HUES48 (cell line): Measurements from ENCODE around the gene CYYR1.

Experiments
- H3K27ac ChIP-seq: one replicate; pipeline ENCODE4 v1.7.0; 2013; ENCODE audit warnings: low read depth, low read length, inconsistent platforms
- H3K27me3 ChIP-seq: 2 replicates; pipeline ENCODE4 v1.6.1; 2013; ENCODE audit warnings: mild to moderate bottlenecking, low read length; ENCODE audit not compliant: control insufficient read depth, insufficient read depth
- H3K36me3 ChIP-seq: 2 replicates; pipeline ENCODE4 v1.6.1; 2013; ENCODE audit warnings: low read length; ENCODE audit not compliant: control insufficient read depth, insufficient read depth
- H3K4me1 ChIP-seq: 2 replicates; pipeline ENCODE4 v1.6.1; 2013; ENCODE audit warnings: mild to moderate bottlenecking, low read length; ENCODE audit not compliant: control insufficient read depth, insufficient read depth
- H3K4me3 ChIP-seq: 2 replicates; pipeline ENCODE4 v1.5.1; 2013; ENCODE audit warnings: mild to moderate bottlenecking, low read depth, low read length
- H3K9ac ChIP-seq: 2 replicates; pipeline ENCODE4 v1.6.1; 2013; ENCODE audit warnings: mild to moderate bottlenecking, low read depth, low read length, moderate library complexity
- H3K9me3 ChIP-seq: 2 replicates; pipeline ENCODE4 v1.6.1; 2013; ENCODE audit warnings: low read length; ENCODE audit not compliant: control insufficient read depth, insufficient read depth

Gene CYYR1

GRCh38 chr21:26554365-26554764 lies 18.7 kb downstream of the CYYR1 start:
- Histone ChIP-seq H3K9ac (no peak overlapping the region), H3K27ac (no peak overlapping the region), H3K36me3 (0 out of 2 replicates have a peak, but pooled peaks cover 13% of the 10 kb centered on the region), H3K4me3 (no peak overlapping the region), H3K27me3 (no peaks in the 10 kb centered on the region), H3K9me3 (no peaks in the 10 kb centered on the region), H3K4me1 (no peaks in the 10 kb centered on the region)

DNA sequence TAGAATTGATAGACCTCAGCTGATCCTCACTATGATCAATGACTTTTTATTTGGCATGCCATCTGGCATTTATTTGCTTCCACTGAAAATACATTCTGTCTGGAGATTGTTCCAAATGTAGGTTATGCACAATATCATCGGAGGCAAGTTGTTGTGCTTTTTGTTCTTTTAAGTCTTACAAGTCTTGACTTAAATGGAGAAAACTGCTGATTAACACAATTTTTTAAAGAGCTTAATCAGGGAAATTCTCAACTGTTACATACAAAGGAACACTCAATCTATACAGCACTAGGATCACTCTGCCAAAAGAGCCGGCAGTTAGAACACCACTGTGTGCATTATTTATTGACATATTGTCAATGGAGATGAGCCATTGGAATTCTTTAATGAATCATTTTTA lies 19.2 kb downstream of the CYYR1 start:
- H3K4me1 ChIP-seq: no peaks in the 10 kb centered on the region
- no peaks in the 10 kb centered on the region for H3K27me3 ChIP-seq
- no peak overlapping the region for H3K27ac ChIP-seq
- 0 out of 2 replicates have a peak, but pooled peaks cover 10% of the 10 kb centered on the region for H3K36me3 ChIP-seq
- no peaks in the 10 kb centered on the region for H3K9me3 ChIP-seq
- H3K4me3 ChIP-seq: no peak overlapping the region
- H3K9ac ChIP-seq: no peak overlapping the region

- H3K9me3 ChIP-seq: no peaks in the 10 kb centered on the region
- H3K27me3 ChIP-seq: no peaks in the 10 kb centered on the region
- no peak overlapping the region for H3K27ac ChIP-seq
- H3K4me3 ChIP-seq: no peak overlapping the region
- 0 out of 2 replicates have a peak, but pooled peaks cover 2% of the 10 kb centered on the region for H3K36me3 ChIP-seq
- H3K9ac ChIP-seq: no peak overlapping the region
- H3K4me1 ChIP-seq: no peaks in the 10 kb centered on the region
Measured at GRCh38 chr21:26550326-26550725, 22.8 kb downstream of the CYYR1 start.

DNA sequence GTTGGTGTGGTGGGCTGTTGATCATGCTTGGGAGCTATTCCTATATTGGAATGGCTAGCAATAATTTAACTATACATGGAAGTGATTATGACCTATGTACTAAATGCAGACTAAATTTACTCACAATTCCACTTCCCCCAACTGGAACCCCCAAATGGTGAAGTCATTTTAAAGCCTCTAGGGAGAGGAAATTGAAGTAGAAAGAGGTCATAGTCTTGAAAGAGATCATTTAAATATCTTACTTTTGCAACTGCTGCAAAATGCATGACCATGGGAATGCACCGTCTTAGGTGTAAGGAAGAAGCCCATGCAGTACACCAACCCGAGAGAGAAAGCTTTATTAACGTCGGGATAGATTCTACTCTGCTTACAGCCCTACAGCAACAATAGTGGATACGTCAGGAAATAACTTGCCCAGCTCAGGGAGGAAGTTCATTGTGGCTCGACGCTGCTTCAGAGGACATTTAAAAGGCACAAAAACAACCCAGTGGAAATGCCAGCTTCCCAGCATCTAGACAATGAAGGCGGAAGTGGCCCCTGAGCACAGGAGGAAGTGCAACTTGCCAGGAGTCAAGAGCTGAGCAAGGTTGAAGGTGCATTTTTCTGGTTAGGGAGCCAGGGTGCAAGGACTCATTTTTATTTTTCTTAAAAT lies 26.5 kb downstream of the CYYR1 start:
- Histone ChIP-seq H3K9ac (no peak overlapping the region), H3K36me3 (0 out of 2 replicates have a peak, but pooled peaks cover 2% of the 10 kb centered on the region), H3K4me1 (no peaks in the 10 kb centered on the region), H3K27ac (no peak overlapping the region), H3K27me3 (no peaks in the 10 kb centered on the region), H3K4me3 (no peak overlapping the region), H3K9me3 (no peaks in the 10 kb centered on the region)

DNA sequence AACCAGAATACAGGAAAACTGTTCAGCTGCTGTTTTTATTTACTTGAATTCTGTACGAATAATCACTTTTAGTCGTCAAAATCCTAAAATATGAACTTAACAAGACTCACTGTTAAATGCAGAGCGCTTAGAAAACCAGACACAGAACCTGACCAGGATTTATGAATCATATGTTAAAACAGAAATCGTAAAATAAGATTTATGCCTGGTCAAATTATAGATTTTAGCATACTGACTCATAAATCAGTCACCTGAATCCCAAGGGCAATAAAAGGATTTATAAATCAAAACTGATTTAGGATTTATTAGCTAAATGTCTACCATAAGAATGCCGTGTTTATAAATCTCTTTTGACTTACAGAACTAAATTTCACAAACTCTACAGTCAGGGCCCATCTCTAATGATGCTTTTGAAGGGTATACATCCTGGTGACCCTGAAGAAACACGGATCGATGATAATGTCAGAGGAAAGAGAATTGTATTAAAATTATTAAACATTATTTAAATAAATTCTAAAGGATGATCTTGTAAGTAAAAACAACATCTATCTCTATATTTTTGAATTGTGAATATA lies 28.8 kb downstream of the CYYR1 start:
- no peak overlapping the region for H3K9ac ChIP-seq
- no peaks in the 10 kb centered on the region for H3K4me1 ChIP-seq
- H3K27ac ChIP-seq: no peak overlapping the region
- no peaks in the 10 kb centered on the region for H3K9me3 ChIP-seq
- H3K36me3 ChIP-seq: no peaks in the 10 kb centered on the region
- H3K4me3 ChIP-seq: no peak overlapping the region
- no peaks in the 10 kb centered on the region for H3K27me3 ChIP-seq

DNA sequence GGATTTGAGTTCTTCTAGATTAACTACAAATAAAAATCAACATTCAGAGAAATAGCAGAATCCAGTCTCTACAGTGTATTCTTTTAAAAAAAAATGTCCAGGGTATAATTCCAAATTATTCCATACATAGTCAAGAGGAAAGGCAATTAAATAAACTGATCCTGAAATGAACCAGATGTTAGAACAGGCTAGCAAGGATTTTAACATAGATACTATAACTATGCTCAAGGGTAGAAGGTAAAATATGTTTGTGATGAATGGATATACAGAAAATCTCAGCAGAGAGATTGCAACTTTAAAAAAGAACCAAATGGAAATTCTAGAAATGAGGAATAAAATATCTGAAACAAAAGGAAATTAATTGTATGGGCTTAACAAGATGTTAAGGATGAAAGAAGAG lies 32.4 kb downstream of the CYYR1 start:
- H3K9me3 ChIP-seq: no peaks in the 10 kb centered on the region
- no peaks in the 10 kb centered on the region for H3K36me3 ChIP-seq
- H3K4me1 ChIP-seq: no peaks in the 10 kb centered on the region
- no peak overlapping the region for H3K27ac ChIP-seq
- no peak overlapping the region for H3K9ac ChIP-seq
- no peak overlapping the region for H3K4me3 ChIP-seq
- no peaks in the 10 kb centered on the region for H3K27me3 ChIP-seq

- Histone ChIP-seq H3K4me1 (no peaks in the 10 kb centered on the region), H3K9me3 (no peaks in the 10 kb centered on the region), H3K9ac (no peak overlapping the region), H3K4me3 (no peak overlapping the region), H3K27ac (no peak overlapping the region), H3K27me3 (no peaks in the 10 kb centered on the region), H3K36me3 (no peaks in the 10 kb centered on the region)
Measured at GRCh38 chr21:26539566-26539965, 33.5 kb downstream of the CYYR1 start.

DNA sequence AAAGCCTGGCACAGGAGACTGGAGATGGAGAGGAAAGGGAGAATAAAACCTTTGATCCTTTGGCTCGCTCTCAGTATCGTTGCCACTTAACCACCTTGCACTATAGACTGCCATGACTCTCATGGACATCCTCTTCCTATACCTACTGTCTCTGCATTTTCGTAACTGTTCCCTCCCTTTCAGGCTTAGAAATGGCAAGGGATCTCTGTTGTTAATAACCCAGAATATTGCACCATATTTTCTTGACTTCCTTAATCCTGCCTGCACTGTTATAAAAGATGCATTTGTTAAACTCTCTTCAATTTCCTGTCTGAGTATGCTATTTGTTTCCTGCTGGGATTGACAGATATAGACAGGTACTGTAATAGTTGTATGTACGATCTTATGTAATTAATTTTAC lies 38.6 kb downstream of the CYYR1 start:
- Histone ChIP-seq H3K36me3 (no peaks in the 10 kb centered on the region), H3K4me3 (no peak overlapping the region), H3K27ac (no peak overlapping the region), H3K9ac (no peak overlapping the region), H3K4me1 (peaks cover 3% of the 10 kb centered on the region; the same call in 1 of the 2 replicates), H3K27me3 (no peaks in the 10 kb centered on the region), H3K9me3 (no peaks in the 10 kb centered on the region)

DNA sequence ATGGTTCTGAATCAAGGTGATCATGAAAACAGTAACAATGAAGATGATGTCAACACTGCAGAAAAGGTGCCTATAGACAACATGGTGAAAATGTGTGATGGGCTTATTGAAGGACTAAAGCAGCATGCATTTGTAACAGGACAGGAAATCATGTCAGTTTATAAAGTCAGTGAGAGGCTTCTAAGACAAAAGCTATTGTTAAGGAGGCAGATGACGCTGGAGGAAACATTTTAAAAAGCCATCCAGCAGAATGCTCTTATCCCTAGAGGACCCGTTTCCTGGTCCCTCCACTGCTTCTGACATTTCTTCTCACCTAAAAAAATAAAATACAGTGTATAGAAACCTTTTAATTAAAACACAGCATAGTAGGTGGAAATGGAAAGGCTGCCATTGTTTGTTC lies 40.9 kb downstream of the CYYR1 start:
- Histone ChIP-seq H3K4me1 (peaks cover 3% of the 10 kb centered on the region; the same call in 1 of the 2 replicates), H3K36me3 (no peaks in the 10 kb centered on the region), H3K4me3 (no peak overlapping the region), H3K9me3 (no peaks in the 10 kb centered on the region), H3K27ac (no peak overlapping the region), H3K9ac (no peak overlapping the region), H3K27me3 (no peaks in the 10 kb centered on the region)

- Histone ChIP-seq H3K9ac (no peak overlapping the region), H3K27me3 (no peaks in the 10 kb centered on the region), H3K9me3 (no peaks in the 10 kb centered on the region), H3K4me3 (no peak overlapping the region), H3K4me1 (peaks cover 3% of the 10 kb centered on the region; the same call in 1 of the 2 replicates), H3K36me3 (no peaks in the 10 kb centered on the region), H3K27ac (no peak overlapping the region)
Measured at GRCh38 chr21:26529526-26529925, 43.6 kb downstream of the CYYR1 start.

- Histone ChIP-seq H3K27ac (no peak overlapping the region), H3K4me3 (no peak overlapping the region), H3K9me3 (no peaks in the 10 kb centered on the region), H3K36me3 (no peaks in the 10 kb centered on the region), H3K9ac (no peak overlapping the region), H3K27me3 (no peaks in the 10 kb centered on the region), H3K4me1 (peaks cover 3% of the 10 kb centered on the region; the same call in 1 of the 2 replicates)
Measured at GRCh38 chr21:26528882-26529281, 44.2 kb downstream of the CYYR1 start.
